GM12874 (cell line): Measurements from ENCODE around the gene ABHD4.

Source experiments
- CTCF ChIP-seq: IDR thresholded peaks from 2 replicates; pipeline ENCODE4 v1.5.1; 2011; ENCODE audit warnings: low read depth, mild to moderate bottlenecking, control low read depth, low read length, moderate library complexity; ENCODE audit not compliant: insufficient read depth

The ABHD4 gene

GRCh38 chr14:22598896-22599244 lies 770 bp downstream of the ABHD4 start:
- TF ChIP-seq CTCF = peak; percentile 25; the same call in 1 of the 2 replicates

GRCh38 chr14:22599349-22599748 lies 1.2 kb downstream of the ABHD4 start:
- TF ChIP-seq CTCF = no peak

DNA sequence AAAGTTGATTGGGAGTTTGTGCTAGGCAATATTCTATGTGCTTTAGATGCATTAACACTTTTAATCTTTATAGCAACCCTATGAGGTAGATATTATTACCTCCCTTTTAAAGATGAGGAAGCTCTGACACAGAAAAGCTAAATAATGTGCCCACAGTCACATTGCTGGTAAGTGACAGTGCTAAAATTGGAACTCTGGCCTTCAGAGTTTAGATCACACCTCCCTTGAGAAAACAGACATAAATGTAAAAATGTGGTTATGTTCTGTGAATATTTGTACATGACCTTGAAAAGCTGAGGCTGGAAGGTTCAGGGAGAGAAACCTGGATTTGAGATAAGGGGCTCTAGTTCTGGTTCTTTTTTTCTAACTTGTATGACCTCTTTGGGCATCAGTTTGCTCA lies 1.9 kb downstream of the ABHD4 start:
- TF ChIP-seq CTCF = no peak

- no peak for TF ChIP-seq CTCF
These were observed 3.4 kb downstream of the ABHD4 start for GRCh38 chr14:22601456-22601855.

DNA sequence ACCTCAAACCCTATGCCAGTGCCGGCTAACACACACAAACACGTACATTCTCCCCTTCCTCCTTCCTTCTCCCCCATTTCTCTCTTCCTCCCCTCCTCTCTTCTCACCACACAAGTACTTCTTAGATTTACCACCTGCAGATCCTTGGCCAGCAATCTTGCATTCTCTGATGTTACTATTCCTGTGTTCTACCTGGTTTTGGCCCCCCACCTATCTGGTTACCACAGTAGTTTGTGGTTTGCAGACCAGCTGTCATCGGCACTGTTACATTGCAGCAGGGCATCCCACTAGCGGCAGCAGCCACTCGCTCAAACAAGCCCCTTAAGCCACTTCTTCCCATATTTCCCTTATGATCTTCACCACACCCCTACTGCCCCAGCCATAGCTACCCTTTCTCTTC lies 3.9 kb downstream of the ABHD4 start:
- TF ChIP-seq CTCF = no peak

DNA sequence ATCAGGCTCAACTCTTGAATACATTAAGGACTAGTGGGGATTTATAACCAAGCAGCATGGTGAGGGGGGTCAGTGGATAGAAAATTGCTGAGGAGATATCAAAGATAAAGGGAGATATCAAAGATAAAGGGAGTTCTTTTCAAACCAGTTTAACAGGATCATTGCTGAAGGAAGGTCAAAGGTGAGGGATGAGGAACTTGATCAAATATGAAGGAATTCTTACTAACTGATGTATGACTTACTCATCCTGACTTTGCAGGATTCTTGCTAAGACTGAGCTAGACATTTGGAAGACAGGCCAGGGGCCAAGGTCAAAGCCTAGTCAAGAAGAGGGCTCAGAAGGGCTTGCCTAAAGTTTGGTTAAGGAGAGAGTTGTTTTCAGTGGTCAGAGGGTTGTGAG lies 4.8 kb downstream of the ABHD4 start:
- TF ChIP-seq CTCF = no peak

DNA sequence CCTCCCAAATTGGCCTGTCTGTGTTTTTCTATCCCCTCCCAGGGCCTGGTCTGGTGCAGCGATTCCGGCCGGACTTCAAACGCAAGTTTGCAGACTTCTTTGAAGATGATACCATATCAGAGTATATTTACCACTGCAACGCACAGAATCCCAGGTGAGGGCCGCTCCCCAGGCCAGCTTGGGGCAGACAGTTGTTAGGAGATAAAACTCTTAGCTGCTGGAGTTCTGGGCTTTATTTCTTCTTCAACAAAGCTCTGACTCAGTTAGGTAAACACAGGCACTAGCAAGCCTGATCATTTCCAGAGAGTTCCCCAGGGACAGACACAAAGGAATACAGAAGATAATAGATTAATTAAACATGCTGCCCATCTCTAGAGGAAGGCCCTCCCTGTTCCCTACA lies 8.3 kb downstream of the ABHD4 start:
- no peak for TF ChIP-seq CTCF

- no peak for TF ChIP-seq CTCF
These were observed 9.2 kb downstream of the ABHD4 start for GRCh38 chr14:22607291-22607690.
